Fibroblast of the aortic adventitia (primary cell): Measurements from ENCODE around the gene ACCS. TPM values are rescaled to one million over a fixed set of nuclear protein-coding genes. Genes with fewer than 3 reads are reported as not detected.

Source experiments
- DNase-seq: peaks from one replicate; pipeline ENCODE4 v3.0.0-alpha.2; 2010; ENCODE audit warnings: low read depth
- H3K4me3 ChIP-seq: 2 replicates; pipeline ENCODE4 v1.5.1; 2011; ENCODE audit warnings: low read depth, mild to moderate bottlenecking, control low read depth, low read length, moderate library complexity
- CTCF ChIP-seq: IDR thresholded peaks from 2 replicates; pipeline ENCODE4 v1.5.1; 2011; ENCODE audit warnings: mild to moderate bottlenecking, low read length, control low read depth, inconsistent platforms; ENCODE audit not compliant: insufficient read depth
- total RNA-seq: library from RNA; depleted of rRNA; stranded (reverse); fragments of >200 nt; gene quantifications from 2 replicates; pipeline ENCODE4 v1.2.3, GENCODE V29; 2012; ENCODE audit warnings: low replicate concordance

ACCS gene, protein sequence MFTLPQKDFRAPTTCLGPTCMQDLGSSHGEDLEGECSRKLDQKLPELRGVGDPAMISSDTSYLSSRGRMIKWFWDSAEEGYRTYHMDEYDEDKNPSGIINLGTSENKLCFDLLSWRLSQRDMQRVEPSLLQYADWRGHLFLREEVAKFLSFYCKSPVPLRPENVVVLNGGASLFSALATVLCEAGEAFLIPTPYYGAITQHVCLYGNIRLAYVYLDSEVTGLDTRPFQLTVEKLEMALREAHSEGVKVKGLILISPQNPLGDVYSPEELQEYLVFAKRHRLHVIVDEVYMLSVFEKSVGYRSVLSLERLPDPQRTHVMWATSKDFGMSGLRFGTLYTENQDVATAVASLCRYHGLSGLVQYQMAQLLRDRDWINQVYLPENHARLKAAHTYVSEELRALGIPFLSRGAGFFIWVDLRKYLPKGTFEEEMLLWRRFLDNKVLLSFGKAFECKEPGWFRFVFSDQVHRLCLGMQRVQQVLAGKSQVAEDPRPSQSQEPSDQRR
- 10.8 and 39.4 TPM in 2 replicates for total RNA-seq

- peak; percentile 95 for DNase-seq
- peak; percentile 75 for TF ChIP-seq CTCF
- peak within 1 kb of the TSS; percentile 74 for H3K4me3 ChIP-seq
Observed at GRCh38 chr11:44065841-44066731, at the start of gene ACCS. ACCS (plus strand) TSS chr11:44066270; CDS start chr11:44067628, 1,358 bp downstream.

DNA sequence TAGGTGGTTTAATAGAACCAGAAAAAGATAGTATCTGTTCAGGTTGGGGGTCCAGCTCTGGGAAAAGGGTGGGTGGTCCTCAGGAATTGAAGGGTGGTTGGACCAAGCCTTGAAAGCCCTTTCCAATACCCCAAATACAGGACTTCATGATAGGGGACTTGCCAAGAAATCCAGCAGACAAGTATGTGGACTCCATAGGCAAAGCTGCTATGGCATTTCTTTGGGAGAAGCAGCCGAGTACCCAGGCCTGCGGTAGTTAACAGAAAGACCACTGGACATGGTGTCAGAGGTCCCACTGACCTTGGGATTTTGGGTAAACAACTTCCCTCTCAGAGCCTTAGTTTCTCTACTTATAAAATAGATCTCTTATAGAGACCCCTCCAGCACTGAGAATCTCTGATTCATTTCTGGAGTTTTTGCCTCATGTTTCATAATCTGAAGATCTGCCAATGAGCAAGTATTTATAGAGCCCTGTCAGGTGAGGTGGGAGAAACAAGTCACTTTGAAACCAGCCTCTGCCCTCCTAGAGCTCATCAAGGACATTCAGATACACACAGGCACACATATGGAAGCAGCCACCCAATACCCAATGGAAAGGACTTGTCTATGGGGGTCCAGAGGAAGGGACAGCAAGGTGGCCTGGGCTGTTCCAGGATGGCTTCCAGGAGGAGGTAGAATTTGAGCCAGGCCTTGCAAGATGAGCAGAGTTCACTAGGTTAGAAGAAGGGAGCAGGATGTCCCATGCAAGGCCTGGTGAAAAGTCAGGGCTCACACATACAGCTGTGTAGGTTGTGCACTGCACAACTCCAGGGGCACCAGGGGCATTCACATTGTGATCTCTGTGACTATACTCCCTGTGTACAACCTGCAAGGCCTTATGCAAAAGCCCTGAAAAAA is 49.3 kb upstream of the ACCS start:
- TF ChIP-seq CTCF: no peak
- H3K4me3 ChIP-seq: no peak overlapping the region
- peak; percentile 39 for DNase-seq

GRCh38 chr11:44017443-44018126 is 48.5 kb upstream of the ACCS start:
- TF ChIP-seq CTCF: no peak
- DNase-seq: peak; percentile 73
- no peak overlapping the region for H3K4me3 ChIP-seq

DNA sequence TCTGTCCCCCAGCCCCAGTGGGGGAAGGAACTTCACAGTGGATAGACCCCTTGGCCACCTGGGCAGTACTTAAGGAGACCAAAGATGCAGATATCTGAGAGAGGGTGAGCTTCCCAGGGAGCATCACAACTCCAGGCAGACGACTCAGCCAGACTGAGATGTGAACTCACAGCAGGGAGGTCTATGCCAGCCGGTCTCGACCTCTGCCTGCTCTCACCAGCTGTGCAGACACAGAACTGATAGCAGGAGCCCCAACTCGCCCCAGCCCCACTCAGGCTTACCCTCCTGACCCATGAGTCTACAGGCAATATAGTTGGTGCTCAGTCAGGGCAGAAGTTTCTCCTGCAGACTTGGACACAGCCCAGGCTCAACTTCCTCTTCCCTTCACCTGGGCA is 47.9 kb upstream of the ACCS start:
- H3K4me3 ChIP-seq: no peak overlapping the region
- no peak for TF ChIP-seq CTCF
- no peak for DNase-seq

GRCh38 chr11:44018829-44019228 is 47.2 kb upstream of the ACCS start:
- TF ChIP-seq CTCF: no peak
- no peak overlapping the region for H3K4me3 ChIP-seq
- DNase-seq: no peak
